ENCODE measurements around the gene CRTC3.

GRCh38 chr15:90530250-90531051 is 728 bp downstream of the CRTC3 start:
- TF ChIP-seq CTCF (conservative IDR thresholded peaks at IDR 0.05 in 1 of 2, IDR thresholded peaks at IDR 0.05 in 1 of 2; ENCODE audit: low read depth in 1 of 2, low read length in 2 of 2) (no peak), EZH2 (IDR thresholded peaks at IDR 0.05; ENCODE audit: low read length, missing control alignments) (no peak)

Measured in fibroblast of lung (primary cell).